PC-3 (cell line): ENCODE data around the gene SH3RF2. TPM values are rescaled to one million over a fixed set of nuclear protein-coding genes. Genes with fewer than 3 reads are reported as not detected.
"Not testable (repeated sequence)": the region's sequence is repeated elsewhere in the genome, so short reads cannot be mapped to it uniquely, and the experiment has no call there.

Source experiments
- ATAC-seq: fragments of 200-7000 bp; cut with Tn5 transposase; 2 replicates; pipeline ENCODE4 v1.9.1; 2020; ENCODE audit warnings: mild to moderate bottlenecking, moderate library complexity
- BruUV-seq: library from RNA; stranded (reverse); fragments of 400-500 nt; replicated peaks from 2 replicates; lab custom pipeline; 2021; lab: Mats Ljungman, UMichigan
- CTCF ChIA-PET: fragments of 300-600 bp; sonication (Branson Sonifier 250); formaldehyde crosslinking; loops from one replicate; lab custom pipeline; 2022; ENCODE audit warnings: antibody characterized with exemption; lab: Charles Lee
- POLR2A ChIA-PET: fragments of 300-600 bp; sonication (Branson Sonifier 250); formaldehyde crosslinking; loops from one replicate; lab custom pipeline; 2022; ENCODE audit warnings: antibody characterized with exemption; ENCODE audit not compliant: unreplicated experiment; lab: Charles Lee
- DNase-seq: peaks from one replicate; pipeline ENCODE4 v3.0.0-alpha.2; 2015
- H2AFZ ChIP-seq: fragments of 300-600 bp; sonication (generic); 2 replicates; pipeline ENCODE4 v1.6.0; 2016; ENCODE audit warnings: antibody characterized with exemption, low read length
- H3F3A ChIP-seq: fragments of 300-600 bp; sonication (generic); one replicate; pipeline ENCODE4 v1.6.0; 2017; ENCODE audit warnings: antibody characterized with exemption, low read length, control low read depth, mild to moderate bottlenecking; ENCODE audit not compliant: unreplicated experiment
- H3K27ac ChIP-seq: fragments of 300-600 bp; sonication (generic); 2 replicates; pipeline ENCODE4 v1.5.1; 2016; ENCODE audit warnings: mild to moderate bottlenecking, low read length
- H3K27me3 ChIP-seq: fragments of 300-600 bp; sonication (generic); 2 replicates; pipeline ENCODE4 v1.6.1; 2016; ENCODE audit warnings: low read length, mixed read lengths
- H3K36me3 ChIP-seq: fragments of 300-600 bp; sonication (generic); 2 replicates; pipeline ENCODE4 v1.6.1; 2016; ENCODE audit warnings: low read depth, mixed run types, low read length, mixed read lengths
- H3K4me1 ChIP-seq: fragments of 300-600 bp; sonication (generic); 2 replicates; pipeline ENCODE4 v1.5.1; 2016; ENCODE audit warnings: low read length; ENCODE audit not compliant: insufficient read depth
- H3K4me2 ChIP-seq: fragments of 300-600 bp; sonication (generic); 2 replicates; pipeline ENCODE4 v1.6.0; 2016; ENCODE audit warnings: low read length
- H3K4me3 ChIP-seq: fragments of 300-600 bp; sonication (generic); 2 replicates; pipeline ENCODE4 v1.5.1; 2016; ENCODE audit warnings: mild to moderate bottlenecking, low read length, mixed read lengths
- H3K79me2 ChIP-seq: fragments of 300-600 bp; sonication (generic); 2 replicates; pipeline ENCODE4 v1.6.1; 2017; ENCODE audit warnings: low read length, mixed read lengths
- H3K9ac ChIP-seq: fragments of 300-600 bp; sonication (generic); 2 replicates; pipeline ENCODE4 v1.6.0; 2016; ENCODE audit warnings: mild to moderate bottlenecking, low read length
- H3K9me2 ChIP-seq: fragments of 300-600 bp; sonication (generic); replicated peaks from 2 replicates; pipeline ENCODE4 v1.6.1; 2016; ENCODE audit warnings: mixed run types, low read length, mixed read lengths
- H3K9me3 ChIP-seq: fragments of 300-600 bp; sonication (generic); 2 replicates; pipeline ENCODE4 v1.6.1; 2016; ENCODE audit warnings: low read length, mixed read lengths
- H4K20me1 ChIP-seq: fragments of 300-600 bp; sonication (generic); 2 replicates; pipeline ENCODE4 v1.6.1; 2016; ENCODE audit warnings: low read length, mixed read lengths
- CTCF ChIP-seq: fragments of 300-600 bp; sonication (generic); conservative IDR thresholded peaks from 2 replicates; pipeline ENCODE4 v1.5.1; 2017; ENCODE audit warnings: antibody characterized with exemption, low read depth, mild to moderate bottlenecking, low read length
- EZH2 ChIP-seq: fragments of 300-600 bp; sonication (generic); IDR thresholded peaks from one replicate; pipeline ENCODE4 v1.6.1; 2017; ENCODE audit warnings: antibody characterized with exemption, mild to moderate bottlenecking, low read length; ENCODE audit not compliant: unreplicated experiment
- EZH2phosphoT487 ChIP-seq: fragments of 300-600 bp; sonication (generic); IDR thresholded peaks from 2 replicates; pipeline ENCODE4 v1.6.1; 2018; ENCODE audit warnings: mild to moderate bottlenecking, antibody characterized with exemption, low read length, borderline replicate concordance
- intact Hi-C: fragments of 100-400 bp; cut with micrococcal nuclease; formaldehyde crosslinking; loops from 2 replicates; pipeline ENCODE4 v1.9.0; 2023
- total RNA-seq: library from RNA; depleted of rRNA; stranded (reverse); fragments of >200 nt; gene quantifications from 2 replicates; pipeline ENCODE4 v1.2.3, GENCODE V29; 2014

SH3RF2 gene
- total RNA-seq, 1 experiment from 2014 or later: 5.9 TPM

GRCh38 chr5:145887976-145888574 lies 48.3 kb upstream of the SH3RF2 start:
- ATAC-seq: peak; percentile 99
- BruUV-seq: no TSS peak
- Histone ChIP-seq H3K36me3 (no peaks in the 10 kb centered on the region), H3K9me3 (no peaks in the 10 kb centered on the region), H4K20me1 (no peaks in the 10 kb centered on the region), H3K4me3 (no peak overlapping the region), H3F3A (no peaks in the 10 kb centered on the region), H3K9ac (no peak overlapping the region), H3K4me1 (no peaks in the 10 kb centered on the region), H3K27me3 (no peaks in the 10 kb centered on the region), H2AFZ (no peak overlapping the region), H3K79me2 (no peaks in the 10 kb centered on the region), H3K9me2 (no peaks in the 10 kb centered on the region), H3K27ac (no peak overlapping the region), H3K4me2 (no peak overlapping the region)
- DNase-seq: peak; percentile 68
- CTCF ChIA-PET: interaction anchor here (0.5 to 0.6 kb wide), 2 partner anchors 57 to 63 kb away, joined by 3 read pairs; no protein-coding TSS in a partner anchor
- peak; percentile 75 for TF ChIP-seq CTCF
- no peak for TF ChIP-seq EZH2
- no peak for TF ChIP-seq EZH2phosphoT487
- intact Hi-C loops: loop anchor here (2.0 to 10.0 kb wide), 4 partner anchors 36 to 1686 kb away; partner anchors contain the start of gene PRELID2
- POLR2A ChIA-PET: no interaction called here

GRCh38 chr5:145889611-145890010 lies 46.8 kb upstream of the SH3RF2 start:
- H3K4me2 ChIP-seq: no peak overlapping the region
- CTCF ChIA-PET: no interaction called here
- no peaks in the 10 kb centered on the region for H3K4me1 ChIP-seq
- H3K4me3 ChIP-seq: no peak overlapping the region
- no peaks in the 10 kb centered on the region for H3K9me3 ChIP-seq
- no peak overlapping the region for H3K9ac ChIP-seq
- POLR2A ChIA-PET: no interaction called here
- no peaks in the 10 kb centered on the region for H3K36me3 ChIP-seq
- H3F3A ChIP-seq: no peaks in the 10 kb centered on the region
- intact Hi-C loops: loop anchor here (2.0 to 10.0 kb wide), 4 partner anchors 37 to 1687 kb away; partner anchors contain the start of gene PRELID2
- BruUV-seq: no TSS peak
- ATAC-seq (no peak), DNase-seq (no peak)
- TF ChIP-seq EZH2phosphoT487 (no peak), EZH2 (no peak)
- no peaks in the 10 kb centered on the region for H4K20me1 ChIP-seq
- no peak overlapping the region for H2AFZ ChIP-seq
- no peaks in the 10 kb centered on the region for H3K9me2 ChIP-seq
- H3K79me2 ChIP-seq: no peaks in the 10 kb centered on the region
- H3K27ac ChIP-seq: no peak overlapping the region
- H3K27me3 ChIP-seq: no peaks in the 10 kb centered on the region

GRCh38 chr5:145891378-145891777 lies 45.0 kb upstream of the SH3RF2 start:
- H3K4me1 ChIP-seq, BruUV-seq, DNase-seq, H3K9ac ChIP-seq, H4K20me1 ChIP-seq, intact Hi-C loops, CTCF ChIA-PET, H3K36me3 ChIP-seq, H3K4me2 ChIP-seq, H3K79me2 ChIP-seq, H3K9me3 ChIP-seq, H3K27ac ChIP-seq, ATAC-seq, H2AFZ ChIP-seq, H3F3A ChIP-seq, POLR2A ChIA-PET, H3K4me3 ChIP-seq, H3K27me3 ChIP-seq, H3K9me2 ChIP-seq: not testable (repeated sequence)
